ENCODE measurements around the gene KIAA1217.

Gene KIAA1217

GRCh38 chr10:24306507-24306875, 97.6 kb downstream of the KIAA1217 start:
- no peak for DNase-seq
- Histone ChIP-seq H3K27ac (no peak overlapping the region), H3K4me3 (no peak overlapping the region), H3K9me3 (no peaks in the 10 kb centered on the region), H3K36me3 (no peaks in the 10 kb centered on the region), H3K4me1 (peaks cover 0 to 23% (median 10%) of the 10 kb centered on the region in 4 donors), H3K27me3 (no peaks in the 10 kb centered on the region)
- intact Hi-C loops (cut with DNase I; ENCODE audit: low total_unique reads), result no loop called here
- TF ChIP-seq CTCF (IDR thresholded peaks at IDR 0.05), result no peak

GRCh38 chr10:24307116-24307515, 98.2 kb downstream of the KIAA1217 start:
- TF ChIP-seq CTCF (IDR thresholded peaks at IDR 0.05), result no peak
- peaks cover 0 to 23% (median 10%) of the 10 kb centered on the region in 4 donors for H3K4me1 ChIP-seq

GRCh38 chr10:24307696-24308485, 99.0 kb downstream of the KIAA1217 start:
- no peak for TF ChIP-seq CTCF (IDR thresholded peaks at IDR 0.05)
- Histone ChIP-seq H3K4me1 (peaks cover 0 to 23% (median 10%) of the 10 kb centered on the region in 4 donors), H3K4me3 (no peak overlapping the region), H3K9me3 (no peaks in the 10 kb centered on the region), H3K27ac (no peak overlapping the region), H3K36me3 (no peaks in the 10 kb centered on the region), H3K27me3 (no peaks in the 10 kb centered on the region)
- DNase-seq, result no peak
- intact Hi-C loops (cut with DNase I; ENCODE audit: low total_unique reads), result no loop called here

More at GRCh38 chr10:24307116-24307515, 98.2 kb downstream of the KIAA1217 start:
- Histone ChIP-seq H3K9me3 (no peaks in the 10 kb centered on the region), H3K27ac (no peak overlapping the region), H3K36me3 (no peaks in the 10 kb centered on the region), H3K4me3 (no peak overlapping the region), H3K27me3 (no peaks in the 10 kb centered on the region)
- intact Hi-C loops (cut with DNase I; ENCODE audit: low total_unique reads), result no loop called here
- no peak for DNase-seq

GRCh38 chr10:24310104-24310503, 101.2 kb downstream of the KIAA1217 start:
- no peak overlapping the region for H3K4me3 ChIP-seq
- intact Hi-C loops (cut with DNase I; ENCODE audit: low total_unique reads), result no loop called here
- no peaks in the 10 kb centered on the region for H3K27me3 ChIP-seq
- no peak for TF ChIP-seq CTCF (IDR thresholded peaks at IDR 0.05)
- no peak overlapping the region for H3K27ac ChIP-seq
- no peaks in the 10 kb centered on the region for H3K9me3 ChIP-seq
- H3K36me3 ChIP-seq, result no peaks in the 10 kb centered on the region
- peaks cover 0 to 23% (median 10%) of the 10 kb centered on the region in 4 donors for H3K4me1 ChIP-seq
- no peak for DNase-seq

GRCh38 chr10:24311888-24312287, 103.0 kb downstream of the KIAA1217 start:
- Histone ChIP-seq H3K9me3 (no peaks in the 10 kb centered on the region), H3K4me3 (no peak overlapping the region), H3K36me3 (no peaks in the 10 kb centered on the region), H3K27ac (no peak overlapping the region), H3K27me3 (no peaks in the 10 kb centered on the region), H3K4me1 (peaks cover 0 to 10% (median 5%) of the 10 kb centered on the region in 4 donors)
- intact Hi-C loops (cut with DNase I; ENCODE audit: low total_unique reads), result no loop called here
- no peak for DNase-seq
- no peak for TF ChIP-seq CTCF (IDR thresholded peaks at IDR 0.05)

All from tibial artery (tissue), 4 donors.